ENCODE data around the gene PHF21B. TPM values are rescaled to one million over a fixed set of nuclear protein-coding genes. Genes with fewer than 3 reads are reported as not detected.

Gene PHF21B
- polyA plus RNA-seq, 3 donors: 0.01 to 0.34 (median 0.14) TPM

DNA sequence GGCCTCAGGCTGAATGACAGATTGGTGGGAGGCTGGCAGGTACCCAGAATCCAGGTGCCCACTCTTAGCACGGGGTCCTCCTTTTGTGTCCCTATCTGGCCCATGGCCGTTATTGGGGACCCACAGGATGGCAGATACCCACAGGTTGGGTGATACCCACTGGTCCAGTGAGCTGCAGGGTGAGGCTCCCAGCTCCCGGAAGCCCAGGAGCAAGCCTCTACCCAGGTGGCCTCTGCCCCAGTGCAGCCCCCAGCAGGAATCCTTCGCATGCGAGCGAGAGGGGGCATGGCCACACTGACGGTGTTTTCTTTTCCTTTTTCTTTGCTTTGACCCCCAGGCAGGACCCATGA is 116.1 kb downstream of the PHF21B start:
- WGBS, 3 donors: 51 to 79% (median 75%) methylated on average over 7 of the region's 7 CpGs
- no peak overlapping the region for H3K27ac ChIP-seq (ENCODE audit: low read depth, low read length)

- H3K27ac ChIP-seq (ENCODE audit: low read depth, low read length): no peak overlapping the region
- WGBS, 3 donors: 77 to 83% (median 82%) methylated on average over 20 of the region's 20 CpGs
Measured at GRCh38 chr22:44892803-44893730, 116.7 kb downstream of the PHF21B start.

DNA sequence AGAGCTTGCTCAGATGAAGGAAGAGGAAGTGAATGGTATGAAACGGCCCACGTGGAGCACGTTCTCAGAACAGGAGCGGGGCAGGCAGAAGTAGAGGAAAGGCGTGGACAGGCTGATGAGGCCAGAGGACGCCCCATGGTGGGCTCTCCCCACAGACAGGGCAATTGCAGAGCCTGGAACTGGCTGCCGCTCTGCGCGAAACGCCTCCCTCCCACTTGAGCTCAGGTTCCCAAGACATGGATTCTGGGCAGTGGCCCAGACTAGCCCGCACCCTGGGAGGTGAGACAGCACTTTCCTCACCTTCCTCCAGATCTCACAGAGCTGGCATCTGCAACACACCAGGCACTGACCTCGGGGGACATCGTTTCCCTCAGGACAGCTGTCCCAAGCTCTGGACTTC is 117.6 kb downstream of the PHF21B start:
- H3K27ac ChIP-seq (ENCODE audit: low read depth, low read length): no peak overlapping the region

DNA sequence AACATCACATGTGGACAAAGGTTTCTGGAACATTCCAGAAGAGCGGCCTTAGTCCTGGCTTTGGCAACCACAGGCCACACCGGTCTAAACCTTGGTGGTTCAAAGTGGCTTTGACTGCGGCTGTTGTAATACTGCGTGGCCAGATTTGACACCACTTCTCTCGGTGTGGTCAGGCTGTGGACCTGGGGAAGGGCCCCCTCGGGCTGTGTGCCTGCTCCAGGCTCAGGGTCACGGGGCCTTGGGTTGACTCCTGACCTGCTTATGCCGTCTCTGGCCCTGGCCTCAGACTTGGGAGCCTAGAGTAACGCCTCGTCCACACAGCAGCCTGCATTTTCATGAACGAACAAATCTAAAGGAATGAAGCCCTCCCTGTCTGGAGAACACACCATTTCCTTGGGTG is 118.0 kb downstream of the PHF21B start:
- 79 to 88% (median 87%) methylated on average over 11 of the region's 11 CpGs for WGBS, 3 donors

More for the DNA sequence above, 117.6 kb downstream of the PHF21B start:
- WGBS, 3 donors: 63 to 79% (median 68%) methylated on average over 12 to 13 of the region's 13 CpGs

DNA sequence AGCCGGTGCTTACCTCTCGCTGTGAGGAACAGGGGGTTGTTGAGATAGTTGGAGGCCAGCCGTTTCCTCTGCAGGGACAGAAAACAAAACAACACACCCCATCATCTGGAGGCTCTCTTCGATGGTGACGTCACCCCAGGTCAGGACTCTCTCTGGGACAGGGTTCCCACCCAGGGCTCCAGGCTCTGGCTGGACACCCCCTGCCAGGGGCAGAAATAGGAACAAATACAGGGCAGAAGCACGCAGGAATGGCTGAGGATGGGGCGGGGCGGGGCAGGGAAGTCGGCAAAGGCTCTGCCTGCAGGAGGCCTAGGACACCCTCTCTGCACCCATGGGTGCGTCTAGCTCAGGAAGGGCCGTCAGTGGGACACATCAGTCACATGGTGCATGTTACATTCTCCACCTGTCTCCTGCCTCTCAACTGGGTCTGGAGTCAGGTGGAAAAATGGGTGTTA is 118.5 kb downstream of the PHF21B start:
- 73 to 86% (median 82%) methylated on average over 11 of the region's 11 CpGs for WGBS, 3 donors
- H3K27ac ChIP-seq (ENCODE audit: low read depth, low read length): no peak overlapping the region

More for the DNA sequence above, 118.0 kb downstream of the PHF21B start:
- no peak overlapping the region for H3K27ac ChIP-seq (ENCODE audit: low read depth, low read length)

DNA sequence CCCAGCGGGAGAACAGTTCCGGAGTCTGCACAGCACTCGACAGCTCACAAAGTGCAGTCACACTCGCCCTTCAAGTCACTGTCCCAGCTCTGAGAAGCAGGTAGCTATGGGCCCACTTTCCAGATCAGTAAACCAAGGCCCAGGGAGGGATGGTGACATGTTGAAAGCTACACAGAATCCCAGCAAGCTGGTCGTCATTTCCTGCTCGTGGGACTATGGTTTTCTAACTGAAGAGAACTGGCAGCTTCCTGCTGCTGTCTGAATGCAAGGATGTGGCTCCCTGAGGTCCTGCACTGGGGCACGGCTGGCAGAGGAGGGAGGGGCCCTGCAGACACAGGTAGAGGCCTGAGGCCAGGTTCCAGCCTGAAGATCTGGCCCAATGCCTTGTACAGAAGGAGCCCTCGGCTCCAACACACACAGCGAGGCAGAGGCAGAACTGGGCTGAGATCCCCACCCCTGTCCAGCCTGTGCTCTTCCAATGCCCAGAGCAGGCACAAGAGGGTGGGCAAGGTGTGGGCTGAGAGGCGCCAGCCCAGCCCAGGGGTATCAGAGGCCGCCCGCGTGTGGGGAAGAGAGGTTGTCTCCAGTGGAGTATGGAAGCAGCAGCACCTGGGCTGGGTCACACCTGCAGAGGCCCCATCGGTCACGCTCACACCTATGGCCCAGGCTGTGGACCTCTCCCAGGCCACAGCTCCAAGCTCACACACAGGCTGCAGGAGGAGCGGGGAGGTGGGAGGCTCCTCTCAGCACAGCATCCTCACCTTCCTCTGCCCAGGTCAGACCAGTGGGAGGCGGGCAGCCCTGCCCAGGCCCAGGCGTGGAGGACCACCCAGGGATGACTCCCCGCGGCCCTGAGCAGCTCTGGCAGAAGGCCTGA is 119.2 kb downstream of the PHF21B start:
- no peak overlapping the region for H3K27ac ChIP-seq (ENCODE audit: low read depth, low read length)
- WGBS, 3 donors: 83 to 86% (median 84%) methylated on average over 20 of the region's 20 CpGs

DNA sequence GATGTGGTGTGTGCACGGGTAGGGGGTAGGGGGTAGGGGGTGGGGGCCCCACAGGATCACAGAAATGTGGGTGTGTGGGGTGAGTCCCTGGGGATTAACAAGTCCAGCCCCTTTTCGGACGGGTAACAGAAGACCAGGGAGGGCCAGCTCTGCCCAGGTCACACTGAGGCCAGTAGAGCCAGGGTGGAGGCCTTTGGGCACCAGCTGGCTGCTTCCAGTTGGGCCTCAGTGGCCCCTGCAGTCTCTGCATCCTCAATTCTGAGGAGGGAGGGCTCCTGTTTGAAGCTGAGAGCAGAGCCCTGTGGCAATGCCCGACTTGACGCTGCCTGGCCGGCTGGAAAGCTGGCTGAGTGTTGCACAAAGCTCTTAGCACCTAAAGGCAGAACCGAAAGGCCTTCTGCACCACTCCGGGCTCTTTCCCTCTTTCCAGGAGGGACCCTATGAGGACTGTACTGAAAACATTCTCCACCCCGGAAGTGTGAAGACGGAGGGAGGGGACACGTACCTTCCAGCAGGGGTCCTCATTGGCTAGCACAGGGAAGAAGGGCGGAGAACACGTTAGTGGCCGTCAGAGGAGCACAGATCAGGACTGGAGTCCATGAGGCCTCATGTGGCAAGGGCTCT is 120.4 kb downstream of the PHF21B start:
- H3K27ac ChIP-seq (ENCODE audit: low read depth, low read length): no peak overlapping the region
- WGBS, 3 donors: 68 to 72% (median 70%) methylated on average over 13 to 14 of the region's 14 CpGs

DNA sequence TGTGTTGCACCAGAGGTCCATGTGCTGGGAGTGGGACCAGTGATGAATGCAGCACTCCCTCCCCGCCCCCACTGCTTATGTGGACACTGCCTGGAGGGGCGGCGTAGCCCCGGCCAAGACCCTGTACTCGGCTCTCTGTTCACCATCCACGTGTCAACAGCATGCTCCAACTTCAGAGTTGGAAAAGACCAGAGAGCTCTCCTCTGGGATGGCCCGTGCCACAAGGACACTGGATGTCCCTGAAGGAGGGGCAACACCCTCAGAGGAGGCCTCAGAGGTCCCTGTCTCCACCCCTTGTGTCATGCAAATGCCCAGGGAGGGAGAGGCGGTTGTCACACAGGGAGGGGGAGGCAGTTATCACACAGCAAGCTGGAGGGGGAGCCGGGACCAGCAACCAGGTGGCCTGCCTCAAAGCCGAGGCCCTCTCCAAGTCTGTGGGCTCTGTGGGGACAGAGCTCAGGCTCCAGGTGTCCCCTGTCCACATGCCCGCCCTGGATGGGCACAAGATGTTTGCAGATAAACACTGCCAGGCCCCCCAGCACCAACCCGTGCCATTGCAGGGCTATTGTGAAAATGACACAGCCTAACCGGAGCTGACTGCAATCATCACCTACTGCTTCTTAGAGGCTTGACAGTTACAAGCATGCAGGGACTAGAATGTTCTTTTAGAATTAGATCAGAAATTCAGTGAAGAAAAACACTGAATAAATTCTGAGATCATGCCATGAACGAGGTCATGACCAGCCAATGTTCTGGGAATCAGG is 121.1 kb downstream of the PHF21B start:
- 66 to 75% (median 67%) methylated on average over 14 of the region's 14 CpGs for WGBS, 3 donors

DNA sequence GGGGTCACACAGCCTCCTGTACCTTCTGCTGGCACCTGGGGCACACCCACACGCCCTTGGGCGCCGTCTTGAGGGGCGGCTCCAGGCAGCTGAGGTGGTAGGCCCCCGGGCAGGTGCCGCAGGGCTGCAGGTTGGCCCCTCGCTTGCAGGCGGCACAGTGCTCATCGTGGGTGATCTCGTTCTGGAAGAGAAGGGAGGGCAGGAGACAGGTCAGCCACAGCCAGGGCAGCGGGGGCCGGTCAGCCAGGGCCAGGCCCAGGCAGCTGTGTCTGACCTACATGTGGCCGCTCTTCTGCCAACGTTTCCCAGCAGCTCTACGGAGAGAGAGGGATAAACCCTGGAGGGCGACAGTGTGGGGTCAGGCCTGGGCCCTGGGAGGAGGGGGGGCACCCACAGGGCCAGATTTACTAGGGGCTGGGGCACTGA is 121.9 kb downstream of the PHF21B start:
- H3K27ac ChIP-seq (ENCODE audit: low read depth, low read length): no peak overlapping the region
- 80 to 93% (median 90%) methylated on average over 14 to 16 of the region's 16 CpGs for WGBS, 3 donors

More for the DNA sequence above, 121.1 kb downstream of the PHF21B start:
- no peak overlapping the region for H3K27ac ChIP-seq (ENCODE audit: low read depth, low read length)

- WGBS, 3 donors: 81 to 87% (median 84%) methylated on average over 14 of the region's 14 CpGs
- no peak overlapping the region for H3K27ac ChIP-seq (ENCODE audit: low read depth, low read length)
Measured at GRCh38 chr22:44885806-44886360, 123.9 kb downstream of the PHF21B start.

DNA sequence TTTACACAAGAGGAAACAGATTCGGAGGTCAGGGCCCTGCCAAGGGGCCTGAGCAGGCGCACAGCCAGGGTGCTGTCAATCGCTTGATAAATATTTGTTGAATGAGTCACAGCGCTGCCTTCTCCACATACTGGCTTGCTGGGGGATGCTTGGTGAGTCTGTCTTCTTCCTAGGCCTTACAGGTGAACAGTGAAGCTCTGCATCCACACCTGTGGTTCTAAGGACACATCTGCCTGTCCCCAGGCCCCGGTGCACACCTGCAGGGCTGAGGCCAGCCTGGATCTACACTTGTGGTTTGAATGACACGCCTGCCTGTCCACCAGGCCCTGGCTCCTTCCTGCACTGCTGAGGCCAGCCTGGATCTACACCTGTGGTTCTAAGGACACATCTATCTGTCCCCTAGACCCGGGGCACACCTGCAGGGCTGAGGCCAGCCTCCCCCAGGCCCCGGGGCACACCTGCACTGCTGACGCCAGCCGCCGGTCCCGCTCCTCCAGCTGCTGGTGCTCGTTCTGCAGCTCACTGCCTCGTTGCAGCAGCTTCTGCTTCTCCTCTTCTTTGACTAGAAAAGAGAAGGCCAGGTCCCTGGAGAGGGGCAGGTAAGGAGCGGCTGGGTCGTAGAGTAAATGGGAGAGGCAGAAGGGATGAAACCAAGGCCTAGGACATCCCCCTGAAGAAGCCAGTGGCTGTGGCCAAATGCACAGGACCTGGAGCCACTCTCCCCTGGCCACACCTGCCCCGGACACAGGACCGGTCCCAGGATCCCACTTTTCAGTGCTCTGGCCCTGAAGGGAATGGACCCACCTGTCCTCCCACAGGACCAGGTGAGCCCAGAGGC is 124.6 kb downstream of the PHF21B start:
- H3K27ac ChIP-seq (ENCODE audit: low read depth, low read length): no peak overlapping the region
- 68 to 90% (median 89%) methylated on average over 18 of the region's 18 CpGs for WGBS, 3 donors

DNA sequence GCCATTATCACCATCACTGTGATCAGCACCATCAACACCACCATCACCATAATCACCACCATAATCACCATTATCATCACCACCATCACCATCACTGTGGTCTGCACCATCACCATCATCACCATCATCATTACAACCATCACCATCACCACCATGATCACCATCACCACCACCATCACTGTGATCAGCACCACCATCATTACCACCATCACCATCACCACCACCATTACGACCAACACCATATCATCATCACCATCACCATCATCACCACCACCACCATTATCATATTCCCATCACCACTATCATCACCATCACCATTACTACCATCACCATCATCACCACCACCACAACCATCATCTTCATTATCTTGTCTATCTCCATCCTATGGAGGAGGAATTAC is 125.2 kb downstream of the PHF21B start:
- H3K27ac ChIP-seq (ENCODE audit: low read depth, low read length): no peak overlapping the region
- WGBS, 3 donors: 90 to 100% (median 93%) methylated on average over 1 of the region's 1 CpG

- H3K27ac ChIP-seq (ENCODE audit: low read depth, low read length): no peak overlapping the region
- 78 to 85% (median 84%) methylated on average over 12 of the region's 12 CpGs for WGBS, 3 donors
Measured at GRCh38 chr22:44883011-44883421, 126.8 kb downstream of the PHF21B start.

- no peak overlapping the region for H3K27ac ChIP-seq (ENCODE audit: low read depth, low read length)
- 83 to 87% (median 85%) methylated on average over 24 to 26 of the region's 26 CpGs for WGBS, 3 donors
Measured at GRCh38 chr22:44882226-44882905, 127.4 kb downstream of the PHF21B start.

DNA sequence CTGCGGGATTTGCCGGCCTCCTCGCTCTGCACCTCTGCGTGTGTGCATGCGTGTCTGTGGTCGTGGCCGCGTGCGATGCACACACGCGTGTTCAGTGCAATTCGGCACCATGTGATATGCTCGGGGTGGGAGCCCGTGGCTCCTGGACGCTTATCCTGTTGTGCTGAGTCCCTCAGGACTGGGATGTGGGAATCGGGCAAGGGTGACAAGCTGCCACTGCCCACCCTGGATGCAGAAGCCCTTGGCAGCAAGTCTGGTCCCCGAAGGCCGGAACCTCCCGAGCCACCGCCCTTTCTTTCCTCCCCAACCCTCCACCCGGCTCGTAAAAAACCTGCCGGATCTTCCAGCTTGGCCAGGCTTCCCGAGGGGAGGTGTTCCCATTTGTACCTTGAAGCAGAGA is 128.2 kb downstream of the PHF21B start:
- 82 to 86% (median 83%) methylated on average over 24 of the region's 24 CpGs for WGBS, 3 donors
- H3K27ac ChIP-seq (ENCODE audit: low read depth, low read length): no peak overlapping the region

- no peak overlapping the region for H3K27ac ChIP-seq (ENCODE audit: low read depth, low read length)
- 83 to 92% (median 92%) methylated on average over 19 of the region's 19 CpGs for WGBS, 3 donors
Measured at GRCh38 chr22:44880610-44881290, 129.1 kb downstream of the PHF21B start.

Measured in adipose tissue (tissue), 3 donors.